Stimulated activated CD8-positive, alpha-beta memory T cell treated with anti-CD3 and anti-CD28 coated beads, Interleukin-12 subunit alpha, Interleukin-12 subunit beta, amount 100 ng/mL, for 24 hours (primary cell): ENCODE data around the gene SCO2.
A peak's percentile ranks its signal among the peaks of the same experiment; 100 is the strongest.

Source experiments
- DNase-seq: peaks from one replicate; pipeline ENCODE4 v3.0.0-alpha.2; 2020; ENCODE audit errors: extremely low read depth

SCO2 gene

DNA sequence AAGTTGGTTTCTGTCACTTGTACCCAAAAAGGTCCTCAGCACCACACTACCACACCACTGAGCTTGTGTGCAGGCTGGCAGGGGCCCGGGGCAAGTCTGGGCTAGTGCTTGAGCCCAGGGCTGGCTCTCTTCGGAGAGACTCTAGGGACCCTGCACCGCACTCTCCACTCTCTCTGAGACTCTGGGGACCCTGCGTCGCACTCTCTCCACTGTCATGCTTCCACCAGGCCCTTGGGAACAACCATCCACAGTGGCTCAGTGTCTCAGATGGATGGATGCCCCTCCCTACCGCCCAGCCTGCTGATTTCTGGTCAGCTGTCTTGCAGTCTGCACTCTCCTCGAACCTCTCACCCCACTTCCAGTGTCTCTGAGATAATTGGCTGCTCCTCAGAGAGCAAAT is 48.5 kb downstream of the SCO2 start:
- no peak for DNase-seq

DNA sequence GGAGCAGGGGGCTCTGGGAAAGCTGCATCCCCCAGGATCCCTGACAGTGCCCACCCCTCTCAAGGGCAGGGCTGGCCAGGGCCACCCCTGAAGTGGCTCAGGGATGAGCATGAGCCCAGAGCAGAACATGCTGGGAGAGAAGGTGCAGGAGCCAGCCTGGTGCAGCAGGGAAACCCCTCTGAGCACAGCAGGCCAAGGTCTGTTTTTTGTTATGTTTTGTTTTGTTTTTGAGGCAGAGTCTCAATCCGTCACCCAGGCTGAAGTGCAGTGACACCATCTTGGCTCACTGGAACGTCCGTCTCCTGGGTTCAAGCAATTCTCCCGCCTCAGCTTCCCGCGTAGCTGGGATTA is 49.8 kb downstream of the SCO2 start:
- DNase-seq: no peak

DNA sequence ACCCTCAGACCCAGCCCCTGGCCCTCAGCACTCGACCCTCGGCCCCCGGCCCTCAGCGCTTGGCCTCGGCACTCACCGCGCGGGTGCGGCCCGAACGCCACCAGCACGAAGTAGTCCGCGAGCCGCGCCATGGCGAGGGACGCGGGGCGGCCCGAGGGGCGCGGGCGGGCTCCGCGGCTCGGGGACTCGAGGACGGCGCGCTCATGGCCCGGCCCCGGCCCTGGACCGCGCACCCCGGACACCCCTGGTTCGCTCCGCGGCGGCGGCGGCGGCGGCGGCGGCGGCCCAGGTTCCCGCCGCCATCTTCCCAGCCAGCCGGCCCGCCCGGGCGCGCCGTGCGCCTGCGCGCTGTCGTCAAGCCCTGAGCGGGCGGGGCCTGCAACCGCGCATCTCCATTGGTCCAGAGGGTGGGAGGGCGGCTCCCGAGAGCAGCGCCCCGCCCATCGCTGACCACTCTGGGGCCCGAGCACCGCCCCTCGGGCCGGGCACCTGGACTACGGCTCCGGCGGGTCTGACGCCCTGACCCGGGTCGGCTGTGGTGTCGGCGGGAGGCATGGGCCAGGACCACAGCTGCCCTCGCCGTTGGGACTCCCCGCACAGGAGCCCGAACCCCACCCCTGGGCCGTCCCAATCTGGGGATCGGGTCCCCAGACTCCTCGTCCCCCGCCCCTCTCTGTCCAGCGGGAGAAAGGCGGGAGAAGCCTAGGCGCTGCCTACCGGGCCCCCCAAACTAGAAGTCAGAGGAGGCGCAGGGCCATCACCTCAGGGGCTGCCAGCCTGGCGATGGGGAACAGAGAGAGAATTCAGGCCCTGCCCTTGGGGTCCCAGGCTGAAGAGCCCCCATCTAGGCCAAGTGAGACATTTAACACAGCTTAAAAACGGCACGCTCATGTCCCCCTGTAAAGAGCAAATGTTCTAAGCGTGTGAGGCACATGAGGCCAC is 50.4 kb downstream of the SCO2 start, which contains the start of gene SBF1:
TSS of gene SBF1 (minus strand) at position 326 of the 942 bp plus-strand sequence. CDS start at position 131, 195 bp downstream.
- peak; percentile 73 for DNase-seq

DNA sequence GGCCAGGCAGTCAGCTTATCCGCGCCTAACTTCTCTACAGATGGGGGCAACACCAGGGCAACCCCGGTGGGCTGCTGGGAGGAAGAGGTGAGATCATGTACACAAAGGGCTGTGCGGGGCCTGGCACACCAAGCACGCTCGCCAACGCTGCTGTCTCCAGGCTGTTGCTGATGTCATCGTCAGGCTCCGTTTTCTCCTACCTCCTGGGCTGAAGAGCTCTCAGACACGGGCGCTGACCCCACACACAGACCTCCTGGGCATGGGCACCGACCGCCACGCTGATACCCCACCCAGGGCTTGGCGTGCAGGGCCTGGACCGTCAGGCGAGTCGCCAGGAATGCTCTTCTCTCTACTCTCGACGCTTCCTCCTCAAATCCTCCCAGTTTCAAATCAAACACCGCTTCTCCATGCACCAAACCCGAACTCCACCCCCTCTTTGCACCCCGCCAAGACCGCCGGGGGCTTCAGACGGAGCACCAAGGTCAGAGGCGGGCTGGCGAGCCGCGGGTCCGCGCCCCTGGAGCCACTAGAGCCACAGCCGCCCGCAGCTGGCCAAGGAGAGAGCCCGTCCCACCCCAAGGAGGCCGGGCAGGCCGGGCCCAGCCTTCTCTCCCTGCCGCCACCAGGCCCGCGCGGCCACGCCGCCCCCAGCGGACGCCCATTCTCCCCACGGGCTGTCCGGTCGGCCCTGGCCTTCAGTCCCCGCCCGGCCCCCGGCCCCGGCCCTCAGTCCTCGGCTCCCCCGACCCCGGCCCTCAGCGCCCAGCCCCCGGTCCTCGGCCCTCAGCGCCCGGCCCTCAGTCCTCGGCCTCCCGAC is 51.3 kb downstream of the SCO2 start:
- no peak for DNase-seq
